ENCODE results near the gene ABCB1.
A peak's percentile ranks its signal among the peaks of the same experiment; 100 is the strongest.

The ABCB1 gene

GRCh38 chr7:87513735-87514335, 86.8 kb downstream of the ABCB1 start:
- DNase-seq (ENCODE audit: low spot score) = no peak

GRCh38 chr7:87512906-87513305, 87.8 kb downstream of the ABCB1 start:
- DNase-seq (ENCODE audit: low spot score) = no peak

- no peak for DNase-seq (ENCODE audit: low spot score)
Observed at GRCh38 chr7:87511510-87511909, 89.2 kb downstream of the ABCB1 start.

- no peak for DNase-seq (ENCODE audit: low spot score)
Observed at GRCh38 chr7:87510411-87510875, 90.2 kb downstream of the ABCB1 start.

- DNase-seq (ENCODE audit: low spot score) = peak; percentile 67
Observed at GRCh38 chr7:87507446-87507845, 93.2 kb downstream of the ABCB1 start.

- no peak for DNase-seq (ENCODE audit: low spot score)
Observed at GRCh38 chr7:87506246-87507180, 94.2 kb downstream of the ABCB1 start.

GRCh38 chr7:87505557-87506245, 95.0 kb downstream of the ABCB1 start:
- DNase-seq (ENCODE audit: low spot score) = no peak

- no peak for DNase-seq (ENCODE audit: low spot score)
Observed at GRCh38 chr7:87505122-87505521, 95.6 kb downstream of the ABCB1 start.

- DNase-seq (ENCODE audit: low spot score) = no peak
Observed at GRCh38 chr7:87499494-87499893, 101.2 kb downstream of the ABCB1 start.

- no peak for DNase-seq (ENCODE audit: low spot score)
Observed at GRCh38 chr7:87498893-87499292, 101.8 kb downstream of the ABCB1 start.

- no peak for DNase-seq (ENCODE audit: low spot score)
Observed at GRCh38 chr7:87497482-87497881, 103.2 kb downstream of the ABCB1 start.

- no peak for DNase-seq (ENCODE audit: low spot score)
Observed at GRCh38 chr7:87495366-87495765, 105.3 kb downstream of the ABCB1 start.

GRCh38 chr7:87494454-87494853, 106.2 kb downstream of the ABCB1 start:
- DNase-seq (ENCODE audit: low spot score) = no peak

GRCh38 chr7:87483131-87483530, 117.6 kb downstream of the ABCB1 start:
- DNase-seq (ENCODE audit: low spot score) = no peak

GRCh38 chr7:87482115-87482514, 118.6 kb downstream of the ABCB1 start:
- no peak for DNase-seq (ENCODE audit: low spot score)

- no peak for DNase-seq (ENCODE audit: low spot score)
Observed at GRCh38 chr7:87480386-87480785, 120.3 kb downstream of the ABCB1 start.

GRCh38 chr7:87479951-87480350, 120.7 kb downstream of the ABCB1 start:
- DNase-seq (ENCODE audit: low spot score) = no peak

GRCh38 chr7:87476179-87476557, 124.5 kb downstream of the ABCB1 start:
- DNase-seq (ENCODE audit: low spot score) = no peak

GRCh38 chr7:87475359-87476178, 125.1 kb downstream of the ABCB1 start, which contains the start of gene ABCB4:
TSS of gene ABCB4 (minus strand) at chr7:87475680. CDS start at chr7:87475465, 215 bp downstream.
- DNase-seq (ENCODE audit: low spot score) = peak; percentile 43

- peak; percentile 8 for DNase-seq (ENCODE audit: low spot score)
Observed at GRCh38 chr7:87474533-87475358, 125.9 kb downstream of the ABCB1 start.

GRCh38 chr7:87473986-87474385, 126.7 kb downstream of the ABCB1 start:
- no peak for DNase-seq (ENCODE audit: low spot score)

Measured in iPS-NIHi11 (cell line).